HCT116 (cell line): Measurements from ENCODE around the gene RPS17. TPM values are rescaled to one million over a fixed set of nuclear protein-coding genes. Genes with fewer than 3 reads are reported as not detected.

ENCODE experiments used
- ATAC-seq: fragments of 200-7000 bp; cut with Tn5 transposase; 2 replicates; pipeline ENCODE4 v1.9.1; 2020; ENCODE audit warnings: mild to moderate bottlenecking, moderate library complexity
- BruUV-seq: library from RNA; stranded (reverse); fragments of 400-500 nt; replicated peaks from 2 replicates; lab custom pipeline; 2021; lab: Mats Ljungman, UMichigan
- CTCF ChIA-PET: fragments of 300-600 bp; sonication (Branson Sonifier 250); formaldehyde crosslinking; loops from one replicate; lab custom pipeline; 2021; ENCODE audit warnings: antibody characterized with exemption; lab: Charles Lee
- POLR2A ChIA-PET: fragments of 300-600, 350-600 bp; sonication (Branson Sonifier 250); formaldehyde crosslinking; loops from one replicate; lab custom pipeline; 2021; ENCODE audit warnings: antibody characterized with exemption; lab: Charles Lee
- RAD21 ChIA-PET, 2 experiments: fragments of 300-600 bp; sonication (Branson Sonifier 250); formaldehyde crosslinking; loops; one replicate each; lab custom pipeline; 2023; ENCODE audit warnings: low total read pairs in 2 of 2; ENCODE audit not compliant: uncharacterized antibody in 2 of 2, unreplicated experiment in 2 of 2, low non-redundant PET in 1 of 2; lab: Charles Lee
- DNase-seq: peaks from one replicate; pipeline ENCODE4 v3.0.0-alpha.2; 2010; ENCODE audit warnings: low read depth, low spot score
- H2AFZ ChIP-seq: fragments of 200-600 bp; shearing (Covaris generic), sonication (generic); 2 replicates; pipeline ENCODE4 v1.6.1; 2017; ENCODE audit warnings: low read depth, mixed run types, mixed read lengths, antibody characterized with exemption, low read length; ENCODE audit not compliant: poor library complexity, severe bottlenecking
- H3K27ac ChIP-seq: 2 replicates; pipeline ENCODE4 v1.5.1; 2012; ENCODE audit warnings: low read depth, low read length
- H3K27me3 ChIP-seq: fragments of 200-600 bp; sonication (generic); 2 replicates; pipeline ENCODE4 v1.6.1; 2016; ENCODE audit warnings: mixed run types, low read length, mixed read lengths; ENCODE audit not compliant: insufficient read depth
- H3K36me3 ChIP-seq, 2 experiments: fragments of 200-500 bp in 1 of 2; fragments of 200-600 bp in 1 of 2; sonication (Bioruptor generic) in 1 of 2; sonication (generic) in 1 of 2; 2 replicates each; pipeline versions ENCODE4 v1.5.1 to v1.6.1; 2014 to 2016; ENCODE audit warnings: low read length in 2 of 2, inconsistent platforms in 1 of 2, mixed read lengths in 1 of 2, mixed run types in 1 of 2; ENCODE audit not compliant: insufficient read depth in 2 of 2, control insufficient read depth in 1 of 2
- H3K4me1 ChIP-seq, 2 experiments: fragments of 200-600 bp in 1 of 2; sonication (generic) in 1 of 2; 2 replicates each; pipeline versions ENCODE4 v1.5.1 to v1.6.1; 2012 to 2017; ENCODE audit warnings: low read length in 2 of 2, inconsistent platforms in 1 of 2, mild to moderate bottlenecking in 1 of 2, mixed read lengths in 1 of 2, mixed run types in 1 of 2, moderate library complexity in 1 of 2; ENCODE audit not compliant: insufficient read depth in 2 of 2, control insufficient read depth in 1 of 2
- H3K4me2 ChIP-seq: fragments of 200-600 bp; sonication (generic); 2 replicates; pipeline ENCODE4 v1.6.1; 2017; ENCODE audit warnings: mixed run types, low read length, mixed read lengths
- H3K4me3 ChIP-seq, 2 experiments: fragments of 200-600 bp in 1 of 2; sonication (generic) in 1 of 2; replicated peaks in 1 of 2; 2 replicates each; pipeline ENCODE4 v1.5.1; 2011 to 2016; ENCODE audit warnings: low read length in 2 of 2, control low read depth in 1 of 2, low read depth in 1 of 2, mild to moderate bottlenecking in 1 of 2, mixed read lengths in 1 of 2, mixed run types in 1 of 2
- H3K79me2 ChIP-seq: fragments of 200-600 bp; sonication (generic); 2 replicates; pipeline ENCODE4 v1.6.1; 2017; ENCODE audit warnings: mild to moderate bottlenecking, mixed run types, low read length, moderate library complexity, mixed read lengths; ENCODE audit not compliant: insufficient read depth
- H3K9ac ChIP-seq: fragments of 200-600 bp; sonication (generic); 2 replicates; pipeline ENCODE4 v1.6.1; 2016; ENCODE audit warnings: low read length, mixed read lengths
- H3K9me2 ChIP-seq: fragments of 200-600 bp; sonication (generic), shearing (Covaris generic); 2 replicates; pipeline ENCODE4 v1.6.1; 2017; ENCODE audit warnings: mixed run types, mild to moderate bottlenecking, moderate library complexity; ENCODE audit not compliant: insufficient read depth
- H3K9me3 ChIP-seq, 2 experiments: fragments of 200-500 bp in 1 of 2; fragments of 200-600 bp in 1 of 2; sonication (Bioruptor generic) in 1 of 2; sonication (generic) in 1 of 2; 2 replicates each; pipeline ENCODE4 v1.6.1; 2014 to 2017; ENCODE audit warnings: low read length in 2 of 2, mixed read lengths in 2 of 2, inconsistent platforms in 1 of 2, low read depth in 1 of 2, mild to moderate bottlenecking in 1 of 2, mixed run types in 1 of 2, moderate library complexity in 1 of 2; ENCODE audit not compliant: control insufficient read depth in 1 of 2, insufficient read depth in 1 of 2
- H4K20me1 ChIP-seq: fragments of 200-600 bp; sonication (generic), shearing (Covaris generic); 2 replicates; pipeline ENCODE4 v1.6.1; 2017; ENCODE audit warnings: mixed run types, mild to moderate bottlenecking, moderate library complexity; ENCODE audit not compliant: insufficient read depth
- ATF3 ChIP-seq: IDR thresholded peaks from 2 replicates; pipeline ENCODE4 v1.6.1; 2012
- CBX3 ChIP-seq: IDR thresholded peaks from 2 replicates; pipeline ENCODE4 v1.6.1; 2012; ENCODE audit warnings: low read depth
- CTCF ChIP-seq, 3 experiments: fragments of 200-600 bp in 1 of 3; sonication (generic) in 1 of 3; IDR thresholded peaks in 2 of 3; conservative IDR thresholded peaks in 1 of 3; 2 replicates each; pipeline ENCODE4 v1.5.1; 2012 to 2017; ENCODE audit warnings: low read depth in 2 of 3, low read length in 2 of 3, antibody characterized with exemption in 1 of 3, borderline replicate concordance in 1 of 3, control low read depth in 1 of 3, mild to moderate bottlenecking in 1 of 3, mixed read lengths in 1 of 3, mixed run types in 1 of 3, moderate library complexity in 1 of 3; ENCODE audit not compliant: insufficient read depth in 1 of 3
- EGR1 ChIP-seq: IDR thresholded peaks from 2 replicates; pipeline ENCODE4 v1.6.1; 2012; ENCODE audit warnings: low read depth
- ELF1 ChIP-seq: IDR thresholded peaks from 2 replicates; pipeline ENCODE4 v1.6.1; 2012; ENCODE audit warnings: low read depth, borderline replicate concordance
- EZH2 ChIP-seq: fragments of 200-600 bp; sonication (generic); IDR thresholded peaks from 2 replicates; pipeline ENCODE4 v1.6.1; 2017; ENCODE audit warnings: antibody characterized with exemption, mixed run types
- EZH2phosphoT487 ChIP-seq: fragments of 200-600 bp; IDR thresholded peaks from 2 replicates; pipeline ENCODE4 v1.6.1; 2018; ENCODE audit warnings: antibody characterized with exemption, borderline replicate concordance
- JUND ChIP-seq: IDR thresholded peaks from 2 replicates; pipeline ENCODE4 v1.6.1; 2012
- MAX ChIP-seq: IDR thresholded peaks from 2 replicates; pipeline ENCODE4 v1.6.1; 2012
- POLR2AphosphoS5 ChIP-seq: IDR thresholded peaks from 2 replicates; pipeline ENCODE4 v1.6.1; 2011; ENCODE audit warnings: mild to moderate bottlenecking, low read depth, low read length, moderate library complexity
- RAD21 ChIP-seq: IDR thresholded peaks from 2 replicates; pipeline ENCODE4 v1.6.1; 2012; ENCODE audit warnings: low read depth, mild to moderate bottlenecking
- REST ChIP-seq: IDR thresholded peaks from 2 replicates; pipeline ENCODE4 v1.6.1; 2012; ENCODE audit warnings: low read depth
- SIN3A ChIP-seq: IDR thresholded peaks from 2 replicates; pipeline ENCODE4 v1.6.1; 2012; ENCODE audit warnings: low read depth
- SP1 ChIP-seq: IDR thresholded peaks from 2 replicates; pipeline ENCODE4 v1.6.1; 2012; ENCODE audit warnings: low read depth
- SRF ChIP-seq: IDR thresholded peaks from 2 replicates; pipeline ENCODE4 v1.6.1; 2012; ENCODE audit warnings: low read depth
- TCF7L2 ChIP-seq: IDR thresholded peaks from 2 replicates; pipeline ENCODE4 v1.7.0; 2011; ENCODE audit warnings: borderline replicate concordance, inconsistent platforms; ENCODE audit not compliant: insufficient read depth, insufficient read length; ENCODE audit errors: extremely low read depth
- ZBTB33 ChIP-seq: IDR thresholded peaks from 2 replicates; pipeline ENCODE4 v1.6.1; 2011; ENCODE audit warnings: mild to moderate bottlenecking, low read length, moderate library complexity; ENCODE audit not compliant: insufficient replicate concordance; ENCODE audit errors: extremely low read depth
- ZFX ChIP-seq: fragments of 450-650 bp; IDR thresholded peaks from 2 replicates; pipeline ENCODE4 v1.6.1; 2017
- ZNF274 ChIP-seq: fragments of 200-500 bp; sonication (Bioruptor generic); IDR thresholded peaks from 2 replicates; pipeline ENCODE4 v1.6.1; 2014; ENCODE audit warnings: mild to moderate bottlenecking, low read depth, low read length, inconsistent platforms
- intact Hi-C: fragments of 100-400 bp; cut with micrococcal nuclease; formaldehyde crosslinking; loops from 2 replicates; pipeline ENCODE4 v1.10.0; 2022
- total RNA-seq: library from RNA; stranded (reverse); gene quantifications from one replicate; pipeline ENCODE4 v1.2.1, GENCODE V29; 2021; ENCODE audit not compliant: unreplicated experiment

The RPS17 gene
- total RNA-seq, 1 experiment from 2014 or later: 2,385 TPM

- intact Hi-C loops: no loop called here
- Histone ChIP-seq H3K27me3 (peaks cover 4% of the 10 kb centered on the region; the same call in 1 of the 2 replicates), H3K4me3 (no peak overlapping the region), H3K9me2 (no peaks in the 10 kb centered on the region), H3K4me2 (no peak overlapping the region), H3K79me2 (no peaks in the 10 kb centered on the region), H3K36me3 (no peaks in the 10 kb centered on the region), H3K4me1 (no peaks in the 10 kb centered on the region), H4K20me1 (no peaks in the 10 kb centered on the region), H3K9me3 (no peaks in the 10 kb centered on the region), H2AFZ (no peak overlapping the region), H3K9ac (no peak overlapping the region), H3K27ac (no peak overlapping the region)
- DNase-seq (no peak), ATAC-seq (no peak)
- ChIA-PET RAD21 (no interaction called here), POLR2A (no interaction called here), CTCF (no interaction called here)
- TF ChIP-seq SP1: no peak
- no peak for TF ChIP-seq TCF7L2
- no peak for TF ChIP-seq REST
- TF ChIP-seq CBX3: no peak
- TF ChIP-seq ELF1: no peak
- TF ChIP-seq ZBTB33: no peak
- no peak for TF ChIP-seq ZNF274
- no peak for TF ChIP-seq EZH2
- no peak for TF ChIP-seq POLR2AphosphoS5
- no peak for TF ChIP-seq SIN3A
- TF ChIP-seq RAD21: no peak
- TF ChIP-seq CTCF (IDR thresholded peaks at IDR 0.05 in 2 of 3, conservative IDR thresholded peaks at IDR 0.05 in 1 of 3; ENCODE audit: borderline replicate concordance in 1 of 3, insufficient read depth in 1 of 3, low read depth in 2 of 3, low read length in 2 of 3): no peak
- TF ChIP-seq ZFX: no peak
- TF ChIP-seq ATF3: no peak
- no peak for TF ChIP-seq EZH2phosphoT487
- TF ChIP-seq SRF: no peak
- TF ChIP-seq MAX: no peak
- no peak for TF ChIP-seq EGR1
- no peak for TF ChIP-seq JUND
- BruUV-seq: no TSS peak
Measured at GRCh38 chr15:82580713-82581112, 40.5 kb upstream of the RPS17 start.
